HG02798 (cell line): Measurements from ENCODE around the gene ACTA1.
"Not testable (repeated sequence)": the region's sequence is repeated elsewhere in the genome, so short reads cannot be mapped to it uniquely, and the experiment has no call there.

Source experiments
- ATAC-seq: cut with Tn5 transposase; IDR thresholded peaks from one replicate; pipeline ENCODE4 v1.9.1; 2021; ENCODE audit warnings: mild to moderate bottlenecking; ENCODE audit not compliant: unreplicated experiment, poor library complexity

ACTA1 gene

DNA sequence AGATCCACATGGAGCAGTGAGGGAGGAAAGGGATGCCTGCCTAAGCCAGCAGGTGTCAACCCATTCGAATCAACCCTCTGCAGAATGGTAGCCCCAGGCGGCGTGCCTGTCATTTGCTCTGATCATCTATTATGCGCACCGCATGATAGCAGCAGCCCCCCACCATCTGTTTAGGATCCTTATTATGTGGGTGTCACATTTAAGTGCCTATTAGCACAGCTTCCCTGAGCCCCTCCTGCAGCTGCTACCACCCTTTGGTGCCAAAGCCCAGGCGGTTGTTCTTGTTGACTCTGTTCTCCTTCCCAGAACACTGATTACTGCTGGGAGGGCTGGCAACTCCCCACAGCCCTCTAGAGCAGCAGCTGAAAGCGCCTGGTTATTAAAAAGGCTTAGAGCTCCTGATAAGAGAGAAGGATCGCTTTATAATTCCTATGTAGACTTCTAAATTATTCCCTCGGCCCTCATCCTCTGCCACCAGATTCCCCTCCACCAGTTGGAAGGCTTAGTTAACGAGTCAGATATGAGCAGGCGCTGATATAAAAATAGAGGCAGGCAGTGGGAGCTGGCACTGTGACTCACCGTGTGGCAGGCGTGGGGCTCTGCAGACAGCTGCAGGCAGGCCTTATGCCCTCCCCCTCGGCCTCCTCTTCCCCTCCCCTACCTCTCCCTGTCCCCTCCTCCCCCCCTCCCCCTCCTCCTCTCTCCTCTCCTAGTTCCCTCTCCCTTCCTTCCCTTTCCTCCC is 23.0 kb downstream of the ACTA1 start:
- ATAC-seq = no peak

DNA sequence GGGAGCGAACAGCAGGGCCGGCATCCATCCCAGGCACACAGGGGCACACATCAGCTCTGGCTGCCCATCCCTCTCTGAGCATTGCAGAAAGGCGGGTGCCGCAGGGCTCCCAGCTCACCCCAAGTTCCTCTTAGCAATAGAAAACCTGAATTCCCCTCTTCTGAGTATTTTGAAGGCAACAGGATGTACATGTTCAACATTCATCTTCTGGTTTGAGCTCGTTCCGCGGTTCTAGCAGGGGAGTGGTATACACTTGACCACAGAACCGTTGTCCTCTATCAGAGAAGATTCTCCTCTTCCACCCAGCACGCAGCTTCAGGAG is 23.6 kb downstream of the ACTA1 start:
- no peak for ATAC-seq

DNA sequence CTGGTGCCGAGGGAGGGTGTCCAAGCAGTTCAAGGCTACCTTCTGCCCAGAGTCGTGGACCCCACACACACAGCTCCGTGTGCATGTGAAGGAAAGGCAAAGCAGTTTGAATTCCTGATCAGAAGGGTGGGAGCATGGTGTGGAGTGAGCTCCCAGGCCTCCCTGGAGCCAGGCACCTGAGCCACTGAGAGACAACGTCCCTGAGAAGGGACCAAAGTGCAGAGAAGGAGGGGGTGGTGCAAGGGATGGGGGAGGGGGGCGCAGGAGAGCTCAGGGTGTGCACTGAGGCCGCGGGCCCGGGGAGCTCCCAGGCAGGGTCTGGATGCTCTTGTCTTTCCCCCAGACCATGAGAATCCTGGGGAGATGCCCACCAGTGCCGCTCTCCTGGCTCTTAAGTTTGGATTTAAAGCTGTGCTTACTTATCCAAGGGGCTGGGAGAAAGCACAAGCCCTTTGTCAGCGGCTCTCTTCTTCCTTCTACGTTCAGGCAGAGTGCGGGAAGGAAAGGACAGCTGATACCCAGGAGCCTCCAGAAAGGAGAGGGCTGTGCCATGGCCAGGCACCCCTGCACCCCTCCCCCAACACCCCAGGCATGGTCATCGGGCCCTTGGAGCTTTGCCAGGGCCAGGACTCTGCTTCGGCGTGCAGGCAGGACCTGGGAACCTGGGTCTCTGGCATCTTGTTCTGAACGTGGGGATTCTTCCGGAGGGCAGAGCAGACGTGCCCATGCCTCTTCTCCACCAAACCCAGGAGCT is 24.1 kb downstream of the ACTA1 start:
- no peak for ATAC-seq

DNA sequence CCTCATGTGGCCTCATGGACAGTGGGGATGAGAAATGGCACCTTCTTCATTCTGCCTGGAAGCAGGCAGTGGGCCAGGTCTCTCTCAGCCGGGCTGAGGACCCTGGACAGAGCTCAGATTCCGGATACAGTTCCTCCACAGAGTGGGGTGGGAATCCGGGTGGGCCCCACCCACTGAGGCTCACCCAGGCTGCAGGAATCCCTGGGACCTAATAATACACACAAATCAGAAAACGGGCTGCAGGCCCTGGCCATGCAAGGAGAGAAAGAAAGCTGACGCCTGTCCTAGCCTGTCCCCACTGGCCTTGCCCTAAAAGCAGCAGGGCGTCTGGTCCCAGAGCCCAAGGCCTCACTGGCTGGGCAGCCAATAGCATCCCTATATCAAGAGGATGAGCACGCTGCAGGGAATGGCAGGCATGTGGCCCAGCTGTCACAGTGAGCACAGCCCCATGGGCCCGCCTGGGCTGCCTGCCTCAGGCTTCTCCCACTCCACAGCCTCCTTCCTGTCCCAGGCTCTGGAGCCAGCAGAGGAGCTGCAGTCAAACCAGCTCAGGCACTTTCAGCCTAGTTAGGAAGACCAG is 25.3 kb downstream of the ACTA1 start:
- ATAC-seq = no peak

DNA sequence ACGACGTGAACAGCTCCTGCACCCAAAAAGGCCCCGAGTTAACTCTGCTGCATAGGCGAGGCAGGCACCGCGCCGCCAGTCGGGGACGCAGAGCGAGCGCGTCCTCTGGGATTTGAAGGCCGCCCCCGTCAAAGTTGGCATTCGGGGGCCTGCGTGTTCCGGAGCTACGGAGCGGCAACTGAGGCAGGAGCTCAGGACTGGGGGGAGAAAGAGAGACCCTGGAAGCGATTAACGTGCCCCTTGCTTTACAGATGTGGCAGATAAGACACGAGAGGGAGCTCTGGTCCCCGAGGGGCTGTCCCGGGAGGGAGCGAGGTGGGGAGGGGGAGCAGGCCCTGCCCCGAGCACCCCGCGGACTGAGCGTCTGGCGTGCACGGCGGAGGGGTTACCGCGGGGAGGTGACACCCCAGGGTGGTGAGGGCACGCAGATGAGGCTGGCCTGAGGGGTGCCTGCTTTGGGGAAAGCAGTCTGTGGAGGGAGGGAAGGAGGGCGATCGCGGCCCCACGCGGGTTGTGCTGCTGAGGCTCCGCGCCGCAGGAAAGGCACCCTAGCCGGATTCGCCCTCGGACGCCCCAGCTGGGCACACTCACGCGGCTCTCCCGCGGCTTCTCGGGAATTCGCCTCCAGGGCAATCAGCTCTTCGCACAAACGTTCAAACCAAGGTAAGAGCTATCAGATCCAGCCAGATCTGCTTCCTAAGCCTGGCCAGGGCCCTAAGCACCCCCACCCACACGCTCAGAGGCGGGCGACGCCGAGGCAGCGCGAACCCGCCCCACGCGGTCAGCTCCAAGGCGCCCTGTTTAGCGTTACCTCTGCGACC is 26.5 kb downstream of the ACTA1 start:
- ATAC-seq = no peak

GRCh38 chr1:229406798-229407197 is 27.1 kb downstream of the ACTA1 start:
- ATAC-seq = no peak

DNA sequence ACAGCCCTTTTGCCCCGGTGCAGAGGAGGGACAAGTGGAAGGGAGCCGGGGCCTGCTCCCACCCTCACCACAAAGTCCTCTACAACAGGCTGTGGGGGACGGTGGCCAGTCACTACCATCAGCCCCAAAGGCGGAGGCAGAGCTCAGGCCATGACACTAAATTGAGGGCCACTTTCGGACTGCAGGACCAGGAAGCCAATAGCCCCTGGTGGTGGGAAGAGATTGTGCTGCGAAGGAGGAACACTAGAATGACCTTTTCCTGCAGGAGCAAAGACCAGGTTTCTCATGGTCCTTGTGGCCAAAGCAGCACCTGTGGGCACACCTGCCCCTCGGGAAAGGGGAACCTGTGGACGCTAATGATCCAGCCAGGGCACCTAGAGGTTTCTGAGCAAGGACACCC is 30.3 kb downstream of the ACTA1 start:
- ATAC-seq = no peak

DNA sequence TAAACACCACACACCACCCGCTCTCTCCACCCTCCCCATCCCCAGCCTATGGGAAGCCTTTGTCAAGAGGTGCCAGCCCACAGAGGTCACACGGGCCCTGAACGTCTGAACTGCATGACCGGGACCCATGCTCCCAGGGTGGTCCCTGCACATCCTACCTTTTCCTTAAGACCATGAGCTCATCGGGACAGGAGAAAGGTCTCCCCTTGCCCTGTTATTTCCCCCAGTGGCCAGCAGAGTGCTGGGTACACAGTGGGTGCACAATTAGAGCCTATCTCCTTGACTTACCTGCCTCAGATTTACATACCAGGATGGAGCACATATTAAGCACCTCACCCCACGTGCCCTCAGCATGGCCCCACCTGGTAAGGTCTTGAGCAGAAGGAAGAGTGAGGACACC is 30.9 kb downstream of the ACTA1 start:
- no peak for ATAC-seq

- not testable (repeated sequence) for ATAC-seq
These were observed 31.6 kb downstream of the ACTA1 start for GRCh38 chr1:229402329-229402728.

- no peak for ATAC-seq
These were observed 36.1 kb downstream of the ACTA1 start for GRCh38 chr1:229397762-229398161.

DNA sequence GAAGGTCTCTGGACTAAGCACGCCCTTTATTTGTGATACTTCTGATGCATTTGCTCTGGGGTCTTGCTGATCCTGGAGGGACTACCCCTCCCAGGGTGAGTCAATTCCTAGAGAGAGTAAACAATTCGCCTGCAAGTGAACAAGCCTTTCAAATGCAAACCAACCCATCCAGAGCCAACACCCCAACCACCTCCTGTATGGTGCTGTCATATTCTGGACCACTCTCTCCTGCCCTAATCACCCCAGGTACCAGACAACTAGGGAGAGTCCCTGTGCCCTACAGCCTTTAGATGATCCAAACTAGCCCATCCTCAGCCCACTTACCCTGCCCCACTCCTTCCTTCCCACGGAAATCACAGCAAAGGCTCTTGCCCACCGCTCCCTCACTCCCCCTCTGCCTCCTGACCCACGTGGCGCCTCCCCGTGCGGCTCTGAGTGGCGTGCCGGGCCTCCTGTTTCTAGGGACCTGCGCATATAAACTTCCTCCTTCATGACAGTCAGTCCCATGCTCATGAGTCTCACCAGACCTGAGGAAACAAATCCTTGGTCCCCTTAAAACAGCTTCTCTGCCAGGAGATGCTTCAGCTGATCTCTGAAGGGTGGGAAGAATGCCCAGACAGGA is 37.2 kb downstream of the ACTA1 start:
- ATAC-seq = no peak

GRCh38 chr1:229394517-229394916 is 39.4 kb downstream of the ACTA1 start:
- not testable (repeated sequence) for ATAC-seq

DNA sequence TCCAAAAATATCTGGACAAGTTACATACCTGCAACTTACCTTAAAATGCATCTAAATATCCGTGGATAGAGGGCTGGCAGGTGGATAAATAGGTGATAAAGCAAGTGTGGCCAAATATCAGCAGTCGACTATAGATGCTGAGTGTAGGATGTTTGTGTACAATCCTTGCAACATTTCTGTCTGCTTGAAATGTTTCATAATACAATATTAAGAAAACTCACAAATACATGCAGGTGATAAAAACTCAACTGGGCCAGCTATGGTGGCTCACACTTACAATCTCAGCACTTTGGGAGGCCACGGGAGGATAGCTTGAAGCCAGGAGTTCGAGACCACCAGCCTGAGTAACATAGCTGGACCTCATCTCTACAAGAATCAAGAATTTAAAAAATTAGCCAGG is 41.0 kb downstream of the ACTA1 start:
- ATAC-seq = no peak

DNA sequence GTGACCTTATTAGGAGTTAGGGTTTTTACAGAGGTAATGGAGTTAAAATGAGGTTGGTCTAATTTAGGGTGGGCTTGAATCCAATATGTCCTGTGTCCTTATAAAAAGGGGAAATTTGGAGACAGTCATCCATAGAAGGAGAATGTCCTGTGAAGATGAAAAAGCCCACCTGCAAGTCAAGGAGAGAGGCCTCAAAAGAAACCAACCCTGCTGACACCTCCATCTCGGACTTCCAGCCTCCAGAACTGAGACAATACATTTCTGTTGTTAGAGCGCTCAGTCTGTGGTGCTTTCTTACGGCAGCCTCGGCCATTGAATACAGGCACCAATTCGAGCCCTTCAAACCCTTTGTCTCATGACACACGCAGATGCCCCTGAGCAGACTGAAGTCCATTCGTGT is 43.8 kb downstream of the ACTA1 start:
- no peak for ATAC-seq

- no peak for ATAC-seq
These were observed 44.9 kb downstream of the ACTA1 start for GRCh38 chr1:229388897-229389580.

DNA sequence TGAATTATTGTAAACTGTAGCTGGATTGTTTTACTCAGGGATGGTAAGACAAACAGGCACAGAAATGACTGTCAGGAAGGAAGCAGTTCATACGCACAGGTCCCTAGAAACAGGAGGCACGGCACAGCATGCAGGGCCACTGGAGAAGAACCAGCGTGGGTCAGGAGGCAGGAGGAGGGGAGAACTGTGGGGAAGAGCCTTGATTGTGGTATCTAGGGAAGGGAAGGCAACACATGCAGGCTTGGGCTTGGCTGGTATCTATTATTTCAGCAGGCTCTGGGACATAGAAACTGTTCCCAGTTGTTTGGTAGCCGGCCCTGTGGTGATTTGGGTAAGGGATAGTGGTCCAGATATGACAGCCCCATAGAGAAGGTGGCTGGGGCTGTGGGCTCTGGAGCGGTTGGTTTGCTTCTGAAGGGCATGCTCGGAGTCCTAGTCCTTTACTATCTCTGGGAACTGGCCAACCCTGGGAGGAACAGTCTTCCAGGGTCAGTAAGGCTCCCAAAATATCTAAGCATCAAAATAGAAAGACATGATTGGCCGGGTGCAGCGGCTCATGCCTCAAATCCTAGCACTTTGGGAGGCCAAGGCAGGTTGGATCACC is 47.9 kb downstream of the ACTA1 start:
- ATAC-seq = no peak

DNA sequence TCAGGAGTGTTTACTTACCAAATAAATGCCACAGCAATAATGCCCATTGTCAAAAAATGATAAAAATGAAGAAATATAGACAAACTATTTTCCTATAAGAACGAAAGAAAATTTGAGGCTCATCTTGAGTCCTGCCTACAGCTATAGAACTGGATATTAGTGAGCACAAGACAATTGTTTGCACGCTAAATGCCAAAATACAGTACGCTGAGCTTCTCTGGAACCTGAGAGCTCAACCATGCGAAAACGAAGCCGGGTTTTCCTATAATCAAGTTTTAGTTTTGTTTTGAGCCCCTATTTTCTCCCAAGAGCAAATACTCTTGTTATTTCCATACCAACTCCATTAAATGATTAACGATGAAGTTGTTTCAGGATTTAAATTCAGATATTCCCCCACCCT is 49.1 kb downstream of the ACTA1 start:
- no peak for ATAC-seq

DNA sequence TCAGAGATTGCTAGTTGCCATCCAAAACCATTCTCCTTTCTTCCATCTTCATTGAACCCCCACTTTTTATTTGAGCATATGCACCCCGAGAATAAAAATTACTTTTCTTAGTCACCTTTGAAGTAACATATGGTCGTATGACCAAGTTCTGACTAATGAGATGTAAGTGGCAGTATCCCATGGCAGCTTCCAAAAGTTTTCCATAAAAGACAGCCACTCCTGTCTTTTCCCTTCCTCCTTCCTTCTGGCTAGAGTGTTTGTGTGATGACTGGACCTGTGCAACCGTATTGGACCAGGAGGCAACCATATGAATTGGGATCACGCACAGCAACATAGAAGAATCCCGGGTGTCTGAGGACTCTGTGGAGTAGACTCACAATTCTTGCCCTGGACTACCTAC is 49.9 kb downstream of the ACTA1 start:
- ATAC-seq = no peak

- no peak for ATAC-seq
These were observed 50.7 kb downstream of the ACTA1 start for GRCh38 chr1:229383188-229383587.
